BE2C (cell line): Measurements from ENCODE around the gene RAVER1.

Experiments
- DNase-seq: peaks from one replicate; pipeline ENCODE4 v3.0.0-alpha.2; 2020
- H3K27me3 ChIP-seq: fragments of 250-450 bp; sonication (Bioruptor Pico); 2 replicates; pipeline ENCODE4 v1.5.1; 2020; ENCODE audit warnings: mild to moderate bottlenecking
- H3K36me3 ChIP-seq: fragments of 250-450 bp; sonication (Bioruptor Pico); 2 replicates; pipeline ENCODE4 v1.5.1; 2020; ENCODE audit warnings: mild to moderate bottlenecking
- H3K4me1 ChIP-seq: fragments of 250-450 bp; sonication (Bioruptor Pico); 2 replicates; pipeline ENCODE4 v1.5.1; 2020
- H3K4me3 ChIP-seq: 2 replicates; pipeline ENCODE4 v1.5.1; 2011; ENCODE audit warnings: low read depth, low read length
- H3K9me3 ChIP-seq: fragments of 250-450 bp; sonication (Bioruptor Pico); 2 replicates; pipeline ENCODE4 v1.5.1; 2020
- CTCF ChIP-seq: IDR thresholded peaks from 2 replicates; pipeline ENCODE4 v1.5.1; 2012; ENCODE audit warnings: mild to moderate bottlenecking, low read depth, low read length

The RAVER1 gene

GRCh38 chr19:10335352-10335985 lies 2.1 kb upstream of the RAVER1 start:
- no peaks in the 10 kb centered on the region for H3K4me1 ChIP-seq
- no peak for TF ChIP-seq CTCF
- DNase-seq, result no peak
- peaks cover 13% of the 10 kb centered on the region for H3K36me3 ChIP-seq
- H3K4me3 ChIP-seq, result no peak overlapping the region; the same call in 1 of the 2 replicates
- H3K9me3 ChIP-seq, result no peaks in the 10 kb centered on the region
- no peaks in the 10 kb centered on the region for H3K27me3 ChIP-seq

GRCh38 chr19:10334588-10335351 lies 1.4 kb upstream of the RAVER1 start:
- no peaks in the 10 kb centered on the region for H3K27me3 ChIP-seq
- H3K4me1 ChIP-seq, result no peaks in the 10 kb centered on the region
- H3K36me3 ChIP-seq, result peaks cover 20% of the 10 kb centered on the region
- TF ChIP-seq CTCF, result peak; percentile 28; the same call in 1 of the 2 replicates
- H3K4me3 ChIP-seq, result peak overlapping the region; percentile 71
- no peaks in the 10 kb centered on the region for H3K9me3 ChIP-seq
- DNase-seq, result peak; percentile 96

GRCh38 chr19:10333758-10334587 lies 644 bp upstream of the RAVER1 start:
- Histone ChIP-seq H3K9me3 (no peaks in the 10 kb centered on the region), H3K27me3 (no peaks in the 10 kb centered on the region)

GRCh38 chr19:10332158-10332964 lies 968 bp downstream of the RAVER1 start:
- Histone ChIP-seq H3K4me3 (peak overlapping the region; percentile 71), H3K9me3 (no peaks in the 10 kb centered on the region), H3K4me1 (no peaks in the 10 kb centered on the region), H3K36me3 (peaks cover 44% of the 10 kb centered on the region), H3K27me3 (no peaks in the 10 kb centered on the region)
- DNase-seq, result no peak
- peak; percentile 24; the same call in 1 of the 2 replicates for TF ChIP-seq CTCF

More at GRCh38 chr19:10333758-10334587, 644 bp upstream of the RAVER1 start:
- DNase-seq, result no peak
- peak overlapping the region; percentile 71 for H3K4me3 ChIP-seq
- TF ChIP-seq CTCF, result no peak
- H3K4me1 ChIP-seq, result no peaks in the 10 kb centered on the region
- H3K36me3 ChIP-seq, result peaks cover 28% of the 10 kb centered on the region

- Histone ChIP-seq H3K4me1 (no peaks in the 10 kb centered on the region), H3K9me3 (no peaks in the 10 kb centered on the region), H3K36me3 (peaks cover 72% of the 10 kb centered on the region), H3K4me3 (no peak overlapping the region), H3K27me3 (no peaks in the 10 kb centered on the region)
- TF ChIP-seq CTCF, result no peak
- DNase-seq, result no peak
Observed at GRCh38 chr19:10329555-10329954, 3.8 kb downstream of the RAVER1 start.
